Endothelial cell (in vitro differentiated cells): ENCODE measurements around the gene NDRG3. TPM values are rescaled to one million over a fixed set of nuclear protein-coding genes. Genes with fewer than 3 reads are reported as not detected.

Source experiments
- DNase-seq: peaks from one replicate; pipeline ENCODE4 v3.0.0; 2021; ENCODE audit warnings: low spot score
- H3K27ac Mint-ChIP-seq: one replicate; pipeline ENCODE4 v1.8.0; 2021; ENCODE audit warnings: mixed read lengths, inconsistent platforms; ENCODE audit not compliant: unreplicated experiment
- H3K27me3 Mint-ChIP-seq: one replicate; pipeline ENCODE4 v1.8.0; 2021; ENCODE audit warnings: mild to moderate bottlenecking, moderate library complexity, mixed read lengths, inconsistent platforms; ENCODE audit not compliant: unreplicated experiment
- H3K36me3 Mint-ChIP-seq: one replicate; pipeline ENCODE4 v1.8.0; 2021; ENCODE audit warnings: mild to moderate bottlenecking, low read depth, mixed read lengths, inconsistent platforms; ENCODE audit not compliant: unreplicated experiment
- H3K4me1 Mint-ChIP-seq: one replicate; pipeline ENCODE4 v1.8.0; 2021; ENCODE audit warnings: mild to moderate bottlenecking, mixed read lengths, inconsistent platforms; ENCODE audit not compliant: unreplicated experiment
- H3K4me3 Mint-ChIP-seq: one replicate; pipeline ENCODE4 v1.8.0; 2021; ENCODE audit warnings: mild to moderate bottlenecking, mixed read lengths, inconsistent platforms; ENCODE audit not compliant: unreplicated experiment
- H3K9me3 Mint-ChIP-seq: one replicate; pipeline ENCODE4 v1.8.0; 2021; ENCODE audit warnings: mixed read lengths, inconsistent platforms; ENCODE audit not compliant: unreplicated experiment
- total RNA-seq: library from RNA; stranded (reverse); fragmentation: NEBNext Ultra II Directional; extraction: Animal tissue kit (Norgen Biotek cat#: 25700); gene quantifications from one replicate; pipeline ENCODE4 v1.2.1, GENCODE V29; 2021; ENCODE audit not compliant: unreplicated experiment
- TF ChIP-seq, protein P1 (sequence below): fragments of 200-600 bp; sonication (generic); IDR thresholded peaks from one replicate; pipeline ENCODE4 v1.5.0; 2021; ENCODE audit warnings: antibody characterized with exemption; ENCODE audit not compliant: unreplicated experiment

Gene NDRG3
- total RNA-seq, 1 donor from 2014 or later, result 14.2 TPM

DNA sequence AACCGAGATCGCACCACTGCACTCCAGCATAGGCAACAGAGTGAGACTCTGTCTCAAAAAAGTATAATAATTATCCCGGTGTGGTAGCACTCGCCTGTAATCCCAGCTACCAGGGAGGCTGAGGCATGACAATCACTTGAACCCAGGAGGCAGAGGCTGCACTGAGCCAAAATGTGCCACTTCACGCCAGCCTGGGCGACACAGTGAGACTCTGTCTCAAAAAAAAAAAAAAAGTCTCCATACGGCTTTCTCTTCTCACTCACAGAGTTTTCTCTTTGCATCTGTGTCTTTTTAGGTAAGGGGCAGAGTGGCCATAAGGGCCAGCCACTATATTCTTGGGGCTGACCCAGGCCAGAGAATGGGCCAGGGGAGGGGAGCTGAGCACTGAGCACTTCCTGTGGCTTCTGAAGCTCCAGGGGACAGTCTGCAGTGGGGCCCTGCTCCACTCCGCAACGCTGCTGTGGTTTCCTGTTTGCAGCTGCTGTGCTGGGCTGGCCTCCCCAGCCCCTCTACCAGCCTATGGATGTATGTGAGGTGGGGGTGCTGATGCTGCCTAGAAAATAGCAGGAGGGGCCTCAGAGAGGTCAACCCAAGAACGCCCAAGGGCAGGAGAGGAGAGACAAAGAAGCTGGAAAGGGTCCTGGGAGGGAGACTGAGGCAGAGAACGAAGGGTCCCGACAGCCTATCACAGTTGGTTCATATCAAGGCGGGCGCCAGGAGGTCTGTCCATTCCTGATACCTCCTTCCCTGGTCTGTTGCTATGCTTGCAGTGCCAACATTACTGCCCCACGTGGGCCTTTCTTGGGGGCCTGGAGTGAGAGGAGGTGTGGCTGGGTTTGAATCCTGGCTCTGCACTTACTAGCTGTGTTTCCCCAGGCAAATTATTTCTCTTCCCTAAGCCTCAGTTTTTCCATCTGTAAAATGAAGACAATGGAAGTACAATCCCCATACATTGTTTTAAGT lies 115.9 kb downstream of the NDRG3 start:
- H3K4me1 Mint-ChIP-seq, result peaks cover 11% of the 10 kb centered on the region
- H3K27me3 Mint-ChIP-seq, result peaks cover 3% of the 10 kb centered on the region
- no peak overlapping the region for H3K27ac Mint-ChIP-seq
- H3K4me3 Mint-ChIP-seq, result no peak overlapping the region
- H3K9me3 Mint-ChIP-seq, result no peaks in the 10 kb centered on the region
- TF ChIP-seq, protein P1, sequence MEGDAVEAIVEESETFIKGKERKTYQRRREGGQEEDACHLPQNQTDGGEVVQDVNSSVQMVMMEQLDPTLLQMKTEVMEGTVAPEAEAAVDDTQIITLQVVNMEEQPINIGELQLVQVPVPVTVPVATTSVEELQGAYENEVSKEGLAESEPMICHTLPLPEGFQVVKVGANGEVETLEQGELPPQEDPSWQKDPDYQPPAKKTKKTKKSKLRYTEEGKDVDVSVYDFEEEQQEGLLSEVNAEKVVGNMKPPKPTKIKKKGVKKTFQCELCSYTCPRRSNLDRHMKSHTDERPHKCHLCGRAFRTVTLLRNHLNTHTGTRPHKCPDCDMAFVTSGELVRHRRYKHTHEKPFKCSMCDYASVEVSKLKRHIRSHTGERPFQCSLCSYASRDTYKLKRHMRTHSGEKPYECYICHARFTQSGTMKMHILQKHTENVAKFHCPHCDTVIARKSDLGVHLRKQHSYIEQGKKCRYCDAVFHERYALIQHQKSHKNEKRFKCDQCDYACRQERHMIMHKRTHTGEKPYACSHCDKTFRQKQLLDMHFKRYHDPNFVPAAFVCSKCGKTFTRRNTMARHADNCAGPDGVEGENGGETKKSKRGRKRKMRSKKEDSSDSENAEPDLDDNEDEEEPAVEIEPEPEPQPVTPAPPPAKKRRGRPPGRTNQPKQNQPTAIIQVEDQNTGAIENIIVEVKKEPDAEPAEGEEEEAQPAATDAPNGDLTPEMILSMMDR, result no peak
- DNase-seq, result peak; percentile 18
- H3K36me3 Mint-ChIP-seq, result peaks cover 2% of the 10 kb centered on the region

DNA sequence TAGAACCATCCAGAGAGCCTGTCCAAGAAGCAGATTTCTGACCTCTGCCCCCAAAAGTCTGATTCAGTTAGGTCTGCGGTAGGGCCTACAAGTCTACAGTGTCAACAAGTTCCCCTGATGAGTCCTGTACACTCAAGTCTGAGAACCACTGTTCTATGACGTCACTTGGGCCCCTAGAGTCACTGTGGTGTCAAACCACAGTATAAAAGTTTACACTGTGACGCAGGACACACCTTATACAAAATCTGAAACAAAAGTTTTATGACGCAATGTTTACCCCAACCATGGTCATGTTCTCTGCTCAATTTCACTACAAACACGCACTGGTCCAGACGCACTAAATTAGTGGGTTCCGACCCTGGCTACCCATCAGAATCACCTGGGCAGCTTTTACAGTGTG lies 117.8 kb downstream of the NDRG3 start:
- Mint-ChIP-seq H3K27me3 (peaks cover 1% of the 10 kb centered on the region), H3K4me1 (peaks cover 17% of the 10 kb centered on the region), H3K9me3 (no peaks in the 10 kb centered on the region), H3K4me3 (no peak overlapping the region), H3K36me3 (no peaks in the 10 kb centered on the region), H3K27ac (no peak overlapping the region)
- TF ChIP-seq, protein P1, result no peak
- no peak for DNase-seq

DNA sequence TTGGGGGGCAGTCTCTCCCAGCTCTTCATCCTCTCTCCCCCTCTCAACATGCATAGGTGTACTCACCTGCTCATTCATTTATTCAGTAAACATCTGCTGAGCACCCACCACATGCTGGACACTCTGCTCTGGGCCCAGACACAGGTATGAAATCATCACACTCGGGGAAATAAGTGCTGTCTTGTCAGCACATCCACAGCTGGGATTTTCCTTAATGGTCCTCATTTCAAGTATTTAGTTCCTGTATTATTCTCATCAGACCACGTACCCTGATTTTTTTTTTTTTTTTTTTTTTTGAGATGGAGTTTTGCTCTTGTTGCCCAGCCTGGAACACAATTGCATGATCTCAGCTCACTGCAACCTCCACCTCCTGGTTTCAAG lies 121.0 kb downstream of the NDRG3 start:
- Mint-ChIP-seq H3K4me1 (peaks cover 9% of the 10 kb centered on the region), H3K36me3 (no peaks in the 10 kb centered on the region), H3K27me3 (peaks cover 1% of the 10 kb centered on the region)

DNA sequence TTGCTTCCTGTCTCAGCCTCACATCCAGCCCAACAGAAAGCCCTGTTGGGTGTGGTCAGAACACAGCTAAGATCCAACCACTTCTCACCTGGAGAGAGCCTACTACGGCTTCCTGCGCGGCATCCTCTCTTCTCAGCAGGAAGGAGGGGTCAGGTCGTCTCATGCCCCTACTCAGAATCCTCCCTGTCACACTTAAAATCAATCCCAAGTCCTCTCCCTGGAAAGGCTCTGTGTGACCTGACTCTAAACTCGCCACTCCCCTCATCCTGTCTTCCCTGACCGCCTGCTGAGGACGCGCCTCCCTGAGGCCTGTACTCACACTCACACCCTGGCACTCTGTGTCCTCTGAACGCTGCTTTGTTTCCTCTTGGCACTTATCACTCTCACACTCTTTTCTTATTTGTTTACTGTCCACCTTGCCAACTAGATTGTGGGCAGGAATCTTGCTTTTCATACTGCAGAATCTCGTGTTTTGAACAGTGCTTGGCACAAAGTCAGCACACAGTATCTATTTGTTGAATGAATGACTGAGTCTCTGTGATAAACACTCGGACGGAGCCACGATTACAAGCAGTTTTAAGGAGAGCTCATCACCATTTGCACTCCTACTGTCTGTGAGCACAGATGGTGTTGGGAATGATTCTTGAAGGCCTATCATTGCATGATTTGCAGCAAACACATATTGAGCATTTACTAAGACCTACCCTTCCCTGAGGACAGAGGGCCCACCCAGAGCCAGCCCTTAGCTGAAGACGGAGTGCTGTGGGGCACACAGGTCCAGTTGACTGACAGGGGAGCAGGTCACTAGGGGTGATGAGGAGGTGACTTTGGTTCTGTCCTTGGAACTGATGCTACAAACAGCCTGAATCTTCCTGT lies 121.6 kb downstream of the NDRG3 start:
- H3K27me3 Mint-ChIP-seq, result peaks cover 1% of the 10 kb centered on the region
- no peaks in the 10 kb centered on the region for H3K36me3 Mint-ChIP-seq
- peaks cover 6% of the 10 kb centered on the region for H3K4me1 Mint-ChIP-seq
- TF ChIP-seq, protein P1, result no peak
- peak overlapping the region; percentile 6 for H3K27ac Mint-ChIP-seq
- H3K9me3 Mint-ChIP-seq, result no peaks in the 10 kb centered on the region
- H3K4me3 Mint-ChIP-seq, result no peak overlapping the region
- no peak for DNase-seq

More for the DNA sequence above, 121.0 kb downstream of the NDRG3 start:
- no peaks in the 10 kb centered on the region for H3K9me3 Mint-ChIP-seq
- peak overlapping the region; percentile 86 for H3K27ac Mint-ChIP-seq
- no peak for DNase-seq
- no peak overlapping the region for H3K4me3 Mint-ChIP-seq
- TF ChIP-seq, protein P1, result no peak
